Ectodermal cell (in vitro differentiated cells): ENCODE results near the gene ZNF521. TPM values are rescaled to one million over a fixed set of nuclear protein-coding genes. Genes with fewer than 3 reads are reported as not detected.

Experiments
- H3K27ac ChIP-seq: 2 replicates; pipeline ENCODE4 v1.7.0; 2013; ENCODE audit warnings: mild to moderate bottlenecking, low read depth, low read length; ENCODE audit not compliant: insufficient read depth, poor library complexity, severe bottlenecking
- H3K27me3 ChIP-seq: 2 replicates; pipeline ENCODE4 v1.7.0; 2013; ENCODE audit warnings: mild to moderate bottlenecking, low read length; ENCODE audit not compliant: insufficient read depth, control insufficient read depth, poor library complexity, severe bottlenecking
- H3K36me3 ChIP-seq: one replicate; pipeline ENCODE4 v1.7.0; 2013; ENCODE audit warnings: low read length; ENCODE audit not compliant: control insufficient read depth, insufficient read depth
- H3K4me1 ChIP-seq: one replicate; pipeline ENCODE4 v1.7.0; 2013; ENCODE audit warnings: low read length; ENCODE audit not compliant: control insufficient read depth, insufficient read depth
- H3K4me3 ChIP-seq: 2 replicates; pipeline ENCODE4 v1.7.0; 2013; ENCODE audit warnings: low read depth, low read length, control low read depth; ENCODE audit not compliant: insufficient read depth
- H3K9me3 ChIP-seq: 2 replicates; pipeline ENCODE4 v1.7.0; 2013; ENCODE audit warnings: mild to moderate bottlenecking, low read length, moderate library complexity; ENCODE audit not compliant: control insufficient read depth
- WGBS, 2 experiments: methylation state at CpG; one replicate each; pipeline ENCODE4 v1.1.7; 2013; ENCODE audit warnings: missing lambda C conversion rate in 2 of 2; 5-methylcytosine and 5-hydroxymethylcytosine counted together
- polyA plus RNA-seq, 4 experiments: library from polyadenylated mRNA; stranded (reverse); fragments of 50-300 nt; gene quantifications; one replicate each; pipeline ENCODE4 v1.2.3, GENCODE V29; 2013

The ZNF521 gene
- polyA plus RNA-seq (2013, experiment 1 of 4): 103 TPM
- polyA plus RNA-seq (2013, experiment 2 of 4): 128 TPM
- polyA plus RNA-seq (2013, experiment 3 of 4): 106 TPM
- 120 TPM for polyA plus RNA-seq (2013, experiment 4 of 4)

- H3K27me3 ChIP-seq: peaks cover 22% of the 10 kb centered on the region
- H3K4me1 ChIP-seq: peaks cover 10% of the 10 kb centered on the region
- H3K27ac ChIP-seq: peak within 1 kb of the TSS; percentile 97
- H3K36me3 ChIP-seq: no peaks in the 10 kb centered on the region
- peak within 1 kb of the TSS; percentile 82 for H3K4me3 ChIP-seq
- WGBS, 2 experiments: 0 to 1% methylated on average over 91 of the region's 91 CpGs
- no peaks in the 10 kb centered on the region for H3K9me3 ChIP-seq
These were observed at the start of gene ZNF521 for GRCh38 chr18:25351777-25352628. Gene ZNF521, minus strand, starts transcription at chr18:25352166. Its CDS starts 1,220 bp downstream, at chr18:25350946.

GRCh38 chr18:25399554-25399953 lies 47.6 kb upstream of the ZNF521 start:
- Histone ChIP-seq H3K27ac (no peak overlapping the region), H3K36me3 (no peaks in the 10 kb centered on the region), H3K27me3 (no peaks in the 10 kb centered on the region), H3K9me3 (no peaks in the 10 kb centered on the region), H3K4me3 (no peak overlapping the region), H3K4me1 (no peaks in the 10 kb centered on the region)

GRCh38 chr18:25392192-25392591 lies 40.2 kb upstream of the ZNF521 start:
- Histone ChIP-seq H3K36me3 (no peaks in the 10 kb centered on the region), H3K27ac (no peak overlapping the region), H3K9me3 (no peaks in the 10 kb centered on the region), H3K27me3 (no peaks in the 10 kb centered on the region), H3K4me3 (no peak overlapping the region), H3K4me1 (no peaks in the 10 kb centered on the region)

GRCh38 chr18:25373432-25374179 lies 21.6 kb upstream of the ZNF521 start:
- H3K4me1 ChIP-seq: no peaks in the 10 kb centered on the region
- no peaks in the 10 kb centered on the region for H3K9me3 ChIP-seq
- H3K27ac ChIP-seq: no peak overlapping the region
- H3K27me3 ChIP-seq: no peaks in the 10 kb centered on the region
- no peaks in the 10 kb centered on the region for H3K36me3 ChIP-seq
- WGBS, 2 experiments: 91 to 96% methylated on average over 1 to 2 of the region's 2 CpGs
- no peak overlapping the region for H3K4me3 ChIP-seq

- no peaks in the 10 kb centered on the region for H3K36me3 ChIP-seq
- no peak overlapping the region for H3K4me3 ChIP-seq
- WGBS, 2 experiments: 78 to 86% methylated on average over 5 of the region's 5 CpGs
- H3K27me3 ChIP-seq: no peaks in the 10 kb centered on the region
- H3K9me3 ChIP-seq: no peaks in the 10 kb centered on the region
- no peak overlapping the region for H3K27ac ChIP-seq
- H3K4me1 ChIP-seq: no peaks in the 10 kb centered on the region
These were observed 18.4 kb upstream of the ZNF521 start for GRCh38 chr18:25370391-25370790.

- Histone ChIP-seq H3K36me3 (no peaks in the 10 kb centered on the region), H3K4me3 (no peak overlapping the region), H3K27me3 (no peaks in the 10 kb centered on the region), H3K9me3 (no peaks in the 10 kb centered on the region), H3K4me1 (no peaks in the 10 kb centered on the region), H3K27ac (no peak overlapping the region)
- WGBS, 2 experiments: 91 to 93% methylated on average over 3 of the region's 3 CpGs
These were observed 13.3 kb upstream of the ZNF521 start for GRCh38 chr18:25365242-25365641.

GRCh38 chr18:25364732-25365131 lies 12.8 kb upstream of the ZNF521 start:
- Histone ChIP-seq H3K27me3 (no peaks in the 10 kb centered on the region), H3K9me3 (no peaks in the 10 kb centered on the region), H3K36me3 (no peaks in the 10 kb centered on the region), H3K4me1 (no peaks in the 10 kb centered on the region), H3K27ac (no peak overlapping the region), H3K4me3 (no peak overlapping the region)

- Histone ChIP-seq H3K9me3 (no peaks in the 10 kb centered on the region), H3K36me3 (no peaks in the 10 kb centered on the region)
- 89 to 90% methylated on average over 3 to 5 of the region's 5 CpGs for WGBS, 2 experiments
These were observed 8.4 kb upstream of the ZNF521 start for GRCh38 chr18:25360301-25360899.

GRCh38 chr18:25353080-25353479 lies 1.1 kb upstream of the ZNF521 start:
- H3K27ac ChIP-seq: no peak overlapping the region
- no peaks in the 10 kb centered on the region for H3K36me3 ChIP-seq
- peaks cover 3% of the 10 kb centered on the region for H3K4me1 ChIP-seq
- peaks cover 22% of the 10 kb centered on the region for H3K27me3 ChIP-seq
- peak overlapping the region; percentile 50 for H3K4me3 ChIP-seq
- 67 to 86% methylated on average over 2 to 3 of the region's 4 CpGs for WGBS, 2 experiments
- H3K9me3 ChIP-seq: no peaks in the 10 kb centered on the region

More at GRCh38 chr18:25360301-25360899, 8.4 kb upstream of the ZNF521 start:
- Histone ChIP-seq H3K27ac (no peak overlapping the region), H3K4me3 (no peak overlapping the region), H3K27me3 (no peaks in the 10 kb centered on the region), H3K4me1 (no peaks in the 10 kb centered on the region)

GRCh38 chr18:25352629-25353005 lies 651 bp upstream of the ZNF521 start:
- no peaks in the 10 kb centered on the region for H3K9me3 ChIP-seq
- WGBS, 2 experiments: 1 to 8% methylated on average over 4 to 6 of the region's 6 CpGs
- H3K36me3 ChIP-seq: no peaks in the 10 kb centered on the region
- no peak overlapping the region for H3K27ac ChIP-seq
- H3K4me1 ChIP-seq: peaks cover 8% of the 10 kb centered on the region
- H3K27me3 ChIP-seq: peaks cover 22% of the 10 kb centered on the region
- H3K4me3 ChIP-seq: peak overlapping the region; percentile 50
